ENCODE measurements around the gene PTX4. TPM values are rescaled to one million over a fixed set of nuclear protein-coding genes. Genes with fewer than 3 reads are reported as not detected.
"Not testable (repeated sequence)": the region's sequence is repeated elsewhere in the genome, so short reads cannot be mapped to it uniquely, and the experiment has no call there.

The PTX4 gene
- total and polyA plus RNA-seq, 2 donors = 0.05 TPM

DNA sequence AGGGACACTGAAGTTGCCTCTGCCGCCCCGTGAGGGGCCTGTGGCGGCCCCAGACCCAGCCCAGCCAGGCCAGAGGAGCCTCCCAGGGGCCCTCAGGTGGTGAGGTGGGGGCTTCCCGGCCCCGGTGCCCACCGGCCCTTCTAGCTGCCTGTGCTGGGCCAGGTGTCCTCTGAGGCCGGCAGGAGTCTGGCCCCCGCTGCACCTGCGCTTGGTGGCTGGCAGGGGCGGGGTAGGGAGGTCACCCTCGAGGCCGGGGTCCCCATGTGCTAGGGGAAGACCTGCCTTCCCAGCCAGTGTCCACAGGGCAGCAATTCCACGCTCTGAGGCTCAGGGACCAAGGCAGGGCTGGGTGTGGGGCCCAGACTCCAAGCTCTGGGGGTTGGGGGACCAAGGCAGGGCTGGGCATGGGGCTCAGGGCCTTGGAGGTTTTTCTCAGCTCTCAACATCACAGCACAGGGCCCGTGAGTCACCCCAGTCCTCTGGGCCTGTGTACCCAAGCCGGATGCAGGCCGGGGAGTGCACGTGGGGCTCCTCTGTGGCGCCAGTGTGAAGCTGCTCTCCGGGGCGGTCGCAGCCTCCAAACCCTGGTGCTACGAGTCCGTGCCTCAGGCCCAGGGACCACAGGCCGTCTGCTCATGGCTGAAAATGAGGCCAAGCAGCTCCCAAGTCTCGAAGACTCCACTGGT is 43.1 kb downstream of the PTX4 start:
- no peak for DNase-seq (ENCODE audit: low read depth in 6 of 9, low spot score in 9 of 9)
- Histone ChIP-seq H3K27ac (ENCODE audit: low read depth in 1 of 2, low read length in 1 of 2) (no peak overlapping the region), H3K27me3 (ENCODE audit: control insufficient read depth in 2 of 2, insufficient read depth in 1 of 2, low read length in 1 of 2) (no peaks in the 10 kb centered on the region), H3K4me1 (ENCODE audit: control insufficient read depth in 2 of 2, insufficient read depth in 2 of 2, low read length in 2 of 2) (no peaks in the 10 kb centered on the region), H3K36me3 (ENCODE audit: control insufficient read depth in 2 of 2, insufficient read depth in 2 of 2, low read length in 1 of 2) (peaks cover 34 to 54% of the 10 kb centered on the region in 2 donors), H3K9me3 (ENCODE audit: control insufficient read depth in 2 of 2, insufficient read depth in 1 of 2, low read length in 1 of 2) (no peaks in the 10 kb centered on the region), H3K4me3 (ENCODE audit: low read length in 2 of 2) (no peak overlapping the region)
- WGBS = 93% methylated on average over 25 of the region's 25 CpGs

DNA sequence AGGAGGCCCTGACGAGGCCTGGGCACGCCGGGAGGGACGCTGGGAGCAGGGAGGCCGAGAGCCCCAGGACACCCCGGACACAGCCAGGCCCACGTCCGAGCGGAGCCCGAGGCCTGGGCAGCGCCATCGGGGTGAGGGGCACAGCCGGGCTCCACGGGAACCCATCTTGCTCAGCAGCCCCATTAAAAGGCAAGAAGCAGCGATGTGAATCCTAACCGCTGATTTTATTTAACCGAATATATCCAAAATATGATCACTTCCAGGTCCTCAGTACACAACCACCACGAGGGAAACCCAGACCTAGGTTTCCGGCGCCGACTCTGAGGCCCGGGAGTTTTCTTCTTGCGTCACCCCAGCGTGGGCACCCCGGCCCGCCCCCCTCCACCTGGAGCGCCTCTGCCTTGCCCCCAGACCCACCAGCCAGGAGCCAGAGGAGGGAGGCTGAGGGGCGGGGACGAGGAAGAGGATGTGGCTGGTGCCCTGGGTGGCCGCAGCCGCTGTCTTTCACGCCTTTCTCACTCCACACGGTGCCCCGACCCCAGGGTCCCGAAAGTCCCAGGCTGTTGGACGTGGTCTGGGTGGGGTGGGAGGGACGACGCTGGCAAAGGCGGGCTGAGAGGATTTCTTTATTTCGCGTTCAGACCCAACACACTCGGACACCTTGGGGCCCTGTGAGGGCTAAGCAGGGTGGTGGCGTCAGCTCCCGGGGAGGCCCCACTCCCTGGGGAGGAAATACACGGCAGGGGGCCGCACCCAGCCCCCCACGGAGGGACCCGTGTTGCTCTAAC is 43.8 kb downstream of the PTX4 start:
- no peaks in the 10 kb centered on the region for H3K4me1 ChIP-seq (ENCODE audit: control insufficient read depth in 2 of 2, insufficient read depth in 2 of 2, low read length in 2 of 2)
- H3K27ac ChIP-seq (ENCODE audit: low read depth in 1 of 2, low read length in 1 of 2) = no peak overlapping the region
- DNase-seq (ENCODE audit: low read depth in 6 of 9, low spot score in 9 of 9) = no peak
- H3K9me3 ChIP-seq (ENCODE audit: control insufficient read depth in 2 of 2, insufficient read depth in 1 of 2, low read length in 1 of 2) = no peaks in the 10 kb centered on the region
- no peak overlapping the region for H3K4me3 ChIP-seq (ENCODE audit: low read length in 2 of 2)
- H3K27me3 ChIP-seq (ENCODE audit: control insufficient read depth in 2 of 2, insufficient read depth in 1 of 2, low read length in 1 of 2) = no peaks in the 10 kb centered on the region
- whole genome bisulfite sequencing = 94% methylated on average over 48 of the region's 48 CpGs
- H3K36me3 ChIP-seq (ENCODE audit: control insufficient read depth in 2 of 2, insufficient read depth in 2 of 2, low read length in 1 of 2) = peaks cover 29 to 48% of the 10 kb centered on the region in 2 donors

DNA sequence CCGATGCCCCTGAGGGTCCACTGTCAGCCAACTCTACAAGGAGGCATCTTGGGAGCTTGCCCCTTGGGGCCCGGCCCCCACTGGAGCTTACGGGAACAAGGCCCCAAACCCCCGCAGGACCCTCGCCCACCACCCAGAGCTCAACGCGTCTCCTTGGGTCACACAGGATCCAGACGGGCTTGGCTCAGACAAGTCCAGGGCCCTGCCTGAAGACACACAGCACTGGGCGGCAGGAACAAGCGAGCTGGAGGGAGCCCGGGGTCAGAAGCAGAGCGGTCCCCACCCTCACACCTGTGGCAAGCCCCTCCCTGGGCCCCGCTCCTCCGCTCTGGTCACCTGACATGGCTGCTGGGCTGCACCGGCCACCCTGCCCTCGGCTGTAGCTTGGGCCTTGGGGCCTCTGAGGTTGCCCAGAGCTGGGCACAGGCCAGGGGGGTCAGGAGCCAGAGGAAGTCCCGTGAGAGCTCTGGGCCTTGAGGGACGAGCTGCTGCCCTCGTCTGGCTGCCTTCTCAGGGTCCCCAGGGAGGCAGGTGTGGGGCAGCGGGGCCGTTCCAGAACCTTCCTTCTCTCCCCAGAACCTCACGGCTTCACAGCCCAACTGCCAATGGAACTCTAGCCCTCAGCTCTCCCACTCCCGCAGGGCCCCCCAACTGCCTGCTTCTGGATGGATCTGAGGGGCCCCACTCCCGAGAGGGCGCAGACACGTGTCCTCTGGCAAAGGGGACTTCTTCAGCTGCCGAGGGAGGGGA is 44.6 kb downstream of the PTX4 start, which contains the start of gene CCDC154:
TSS of gene CCDC154 (minus strand) at position 577 of the 750 bp plus-strand sequence. CDS start at position 343, 234 bp downstream.
- Histone ChIP-seq H3K4me1 (ENCODE audit: control insufficient read depth in 2 of 2, insufficient read depth in 2 of 2, low read length in 2 of 2) (no peaks in the 10 kb centered on the region), H3K9me3 (ENCODE audit: control insufficient read depth in 2 of 2, insufficient read depth in 1 of 2, low read length in 1 of 2) (no peaks in the 10 kb centered on the region), H3K4me3 (ENCODE audit: low read length in 2 of 2) (no peak within 1 kb of the TSS), H3K27me3 (ENCODE audit: control insufficient read depth in 2 of 2, insufficient read depth in 1 of 2, low read length in 1 of 2) (no peaks in the 10 kb centered on the region), H3K36me3 (ENCODE audit: control insufficient read depth in 2 of 2, insufficient read depth in 2 of 2, low read length in 1 of 2) (peaks cover 22 to 41% of the 10 kb centered on the region in 2 donors), H3K27ac (ENCODE audit: low read depth in 1 of 2, low read length in 1 of 2) (no peak within 1 kb of the TSS)
- no peak for DNase-seq (ENCODE audit: low read depth in 6 of 9, low spot score in 9 of 9)
- WGBS = 93% methylated on average over 27 of the region's 27 CpGs

- Histone ChIP-seq H3K4me1 (ENCODE audit: control insufficient read depth in 2 of 2, insufficient read depth in 2 of 2, low read length in 2 of 2) (no peaks in the 10 kb centered on the region), H3K27ac (ENCODE audit: low read depth in 1 of 2, low read length in 1 of 2) (no peak overlapping the region), H3K36me3 (ENCODE audit: control insufficient read depth in 2 of 2, insufficient read depth in 2 of 2, low read length in 1 of 2) (peaks cover 20 to 34% of the 10 kb centered on the region in 2 donors), H3K9me3 (ENCODE audit: control insufficient read depth in 2 of 2, insufficient read depth in 1 of 2, low read length in 1 of 2) (no peaks in the 10 kb centered on the region), H3K27me3 (ENCODE audit: control insufficient read depth in 2 of 2, insufficient read depth in 1 of 2, low read length in 1 of 2) (no peaks in the 10 kb centered on the region), H3K4me3 (ENCODE audit: low read length in 2 of 2) (no peak overlapping the region)
- WGBS = 93% methylated on average over 38 of the region's 38 CpGs
- DNase-seq (ENCODE audit: low read depth in 6 of 9, low spot score in 9 of 9) = no peak
These were observed 45.3 kb downstream of the PTX4 start for GRCh38 chr16:1443403-1443973.

DNA sequence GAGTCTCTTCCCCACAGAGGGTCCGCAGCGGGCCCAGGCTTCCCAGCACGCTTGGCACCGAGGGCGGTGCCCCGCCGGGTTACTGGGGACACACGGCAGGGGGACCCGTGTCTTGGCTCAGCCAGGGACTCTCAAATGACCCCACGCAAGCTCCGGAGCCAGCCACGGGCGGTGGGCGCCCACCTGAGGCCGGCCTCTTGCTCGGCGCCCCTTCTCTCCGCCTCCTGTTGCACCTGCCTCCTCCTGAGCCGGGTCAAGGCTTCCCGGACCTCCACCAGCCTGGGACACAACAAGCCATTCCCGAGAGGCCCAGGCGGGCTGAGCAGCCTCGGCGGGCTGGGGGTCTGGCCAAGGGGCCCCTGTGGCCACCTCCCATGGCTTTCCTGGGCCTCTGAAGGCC is 46.0 kb downstream of the PTX4 start:
- WGBS = 90% methylated on average over 24 of the region's 24 CpGs
- Histone ChIP-seq H3K9me3 (ENCODE audit: control insufficient read depth in 2 of 2, insufficient read depth in 1 of 2, low read length in 1 of 2) (no peaks in the 10 kb centered on the region), H3K4me3 (ENCODE audit: low read length in 2 of 2) (no peak overlapping the region), H3K27me3 (ENCODE audit: control insufficient read depth in 2 of 2, insufficient read depth in 1 of 2, low read length in 1 of 2) (no peaks in the 10 kb centered on the region), H3K27ac (ENCODE audit: low read depth in 1 of 2, low read length in 1 of 2) (no peak overlapping the region), H3K36me3 (ENCODE audit: control insufficient read depth in 2 of 2, insufficient read depth in 2 of 2, low read length in 1 of 2) (peaks cover 13 to 26% of the 10 kb centered on the region in 2 donors), H3K4me1 (ENCODE audit: control insufficient read depth in 2 of 2, insufficient read depth in 2 of 2, low read length in 2 of 2) (no peaks in the 10 kb centered on the region)
- DNase-seq (ENCODE audit: low read depth in 6 of 9, low spot score in 9 of 9) = no peak

GRCh38 chr16:1441391-1441829 is 47.3 kb downstream of the PTX4 start:
- DNase-seq (ENCODE audit: low read depth in 6 of 9, low spot score in 9 of 9) = no peak
- WGBS = 95% methylated on average over 22 of the region's 22 CpGs
- Histone ChIP-seq H3K9me3 (ENCODE audit: control insufficient read depth in 2 of 2, insufficient read depth in 1 of 2, low read length in 1 of 2) (no peaks in the 10 kb centered on the region), H3K4me3 (ENCODE audit: low read length in 2 of 2) (no peak overlapping the region), H3K36me3 (ENCODE audit: control insufficient read depth in 2 of 2, insufficient read depth in 2 of 2, low read length in 1 of 2) (peaks cover 5 to 13% of the 10 kb centered on the region in 2 donors), H3K27ac (ENCODE audit: low read depth in 1 of 2, low read length in 1 of 2) (no peak overlapping the region), H3K27me3 (ENCODE audit: control insufficient read depth in 2 of 2, insufficient read depth in 1 of 2, low read length in 1 of 2) (no peaks in the 10 kb centered on the region), H3K4me1 (ENCODE audit: control insufficient read depth in 2 of 2, insufficient read depth in 2 of 2, low read length in 2 of 2) (no peaks in the 10 kb centered on the region)

DNA sequence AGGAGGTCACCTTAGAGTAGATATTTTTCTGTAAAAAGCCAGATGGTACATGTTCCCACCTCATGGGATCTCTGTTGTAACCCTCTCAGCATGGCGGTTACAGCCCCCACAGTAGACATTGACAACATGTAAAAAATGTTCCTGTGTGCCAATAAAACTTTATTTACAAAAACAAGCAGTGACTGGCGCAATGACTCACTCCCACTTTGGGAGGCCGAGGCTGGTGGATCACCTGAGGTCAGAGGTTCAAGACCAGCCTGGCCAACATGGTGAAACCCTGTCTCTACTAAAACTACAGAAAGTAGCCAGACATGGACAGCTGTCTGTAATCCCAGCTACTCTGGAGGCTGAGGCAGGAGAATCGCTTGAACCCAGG is 49.1 kb downstream of the PTX4 start:
- WGBS = 97% methylated on average over 4 of the region's 4 CpGs
- H3K36me3 ChIP-seq (ENCODE audit: control insufficient read depth in 2 of 2, insufficient read depth in 2 of 2, low read length in 1 of 2); DNase-seq (ENCODE audit: low read depth in 6 of 9, low spot score in 9 of 9); H3K4me3 ChIP-seq (ENCODE audit: low read length in 2 of 2); H3K27me3 ChIP-seq (ENCODE audit: control insufficient read depth in 2 of 2, insufficient read depth in 1 of 2, low read length in 1 of 2); H3K4me1 ChIP-seq (ENCODE audit: control insufficient read depth in 2 of 2, insufficient read depth in 2 of 2, low read length in 2 of 2); H3K27ac ChIP-seq (ENCODE audit: low read depth in 1 of 2, low read length in 1 of 2); H3K9me3 ChIP-seq (ENCODE audit: control insufficient read depth in 2 of 2, insufficient read depth in 1 of 2, low read length in 1 of 2): not testable (repeated sequence)

- Histone ChIP-seq H3K27me3 (ENCODE audit: control insufficient read depth in 2 of 2, insufficient read depth in 1 of 2, low read length in 1 of 2) (no peaks in the 10 kb centered on the region), H3K36me3 (ENCODE audit: control insufficient read depth in 2 of 2, insufficient read depth in 2 of 2, low read length in 1 of 2) (no peaks in the 10 kb centered on the region), H3K4me3 (ENCODE audit: low read length in 2 of 2) (no peak overlapping the region), H3K4me1 (ENCODE audit: control insufficient read depth in 2 of 2, insufficient read depth in 2 of 2, low read length in 2 of 2) (no peaks in the 10 kb centered on the region), H3K9me3 (ENCODE audit: control insufficient read depth in 2 of 2, insufficient read depth in 1 of 2, low read length in 1 of 2) (no peaks in the 10 kb centered on the region), H3K27ac (ENCODE audit: low read depth in 1 of 2, low read length in 1 of 2) (no peak overlapping the region)
- 94% methylated on average over 27 of the region's 27 CpGs for WGBS
- DNase-seq (ENCODE audit: low read depth in 6 of 9, low spot score in 9 of 9) = no peak
These were observed 49.6 kb downstream of the PTX4 start for GRCh38 chr16:1439058-1439698.

Data from thymus (tissue), 11 donors.